GM23338 (cell line): Measurements from ENCODE around the gene CNTNAP2.

Experiments
- CREB1 ChIP-seq: fragments of 250-450 bp; sonication (Bioruptor Pico); IDR thresholded peaks from 2 replicates; pipeline ENCODE4 v1.5.0; 2020; ENCODE audit warnings: low read depth, mild to moderate bottlenecking, moderate library complexity
- CTCF ChIP-seq, 2 experiments: fragments of 200-600 bp in 1 of 2; sonication (generic) in 1 of 2; conservative IDR thresholded peaks; 2 replicates each; pipeline versions ENCODE4 v1.5.1 to v1.6.1; 2016 to 2017; ENCODE audit warnings: antibody characterized with exemption in 2 of 2, low read depth in 2 of 2, mild to moderate bottlenecking in 2 of 2, moderate library complexity in 1 of 2
- ETS1 ChIP-seq: IDR thresholded peaks from 2 replicates; pipeline ENCODE4 v1.6.1; 2016; ENCODE audit warnings: antibody characterized with exemption
- EZH2 ChIP-seq: fragments of 200-600 bp; sonication (generic); IDR thresholded peaks from one replicate; pipeline ENCODE4 v1.8.0; 2017; ENCODE audit warnings: antibody characterized with exemption, mild to moderate bottlenecking, low read depth; ENCODE audit not compliant: unreplicated experiment
- EZH2phosphoT487 ChIP-seq: fragments of 200-600 bp; sonication (generic); IDR thresholded peaks from one replicate; pipeline ENCODE4 v1.8.1; 2018; ENCODE audit warnings: antibody characterized with exemption; ENCODE audit not compliant: unreplicated experiment
- POLR2AphosphoS5 ChIP-seq: IDR thresholded peaks from 2 replicates; pipeline ENCODE4 v1.6.1; 2016; ENCODE audit warnings: antibody characterized with exemption, low read depth

GRCh38 chr7:148290538-148290937, 2173.9 kb downstream of the CNTNAP2 start:
- TF ChIP-seq ETS1: no peak
- TF ChIP-seq POLR2AphosphoS5: no peak
- TF ChIP-seq CTCF (conservative IDR thresholded peaks at IDR 0.05; ENCODE audit: low read depth in 2 of 2): no peak
- TF ChIP-seq CREB1 (CRISPR knock-in tag): no peak
- no peak for TF ChIP-seq EZH2
- TF ChIP-seq EZH2phosphoT487: no peak
